NCI-H446 (cell line): ENCODE measurements around the gene APOL5.
"Not testable (repeated sequence)": the region's sequence is repeated elsewhere in the genome, so short reads cannot be mapped to it uniquely, and the experiment has no call there.

ENCODE experiments used
- DNase-seq, 2 experiments: peaks; one replicate each; lab custom pipeline; 2025; lab: John Stamatoyannopoulos, UW

APOL5 gene

GRCh38 chr22:35708917-35709316 is 8.8 kb upstream of the APOL5 start:
- no peak for DNase-seq

DNA sequence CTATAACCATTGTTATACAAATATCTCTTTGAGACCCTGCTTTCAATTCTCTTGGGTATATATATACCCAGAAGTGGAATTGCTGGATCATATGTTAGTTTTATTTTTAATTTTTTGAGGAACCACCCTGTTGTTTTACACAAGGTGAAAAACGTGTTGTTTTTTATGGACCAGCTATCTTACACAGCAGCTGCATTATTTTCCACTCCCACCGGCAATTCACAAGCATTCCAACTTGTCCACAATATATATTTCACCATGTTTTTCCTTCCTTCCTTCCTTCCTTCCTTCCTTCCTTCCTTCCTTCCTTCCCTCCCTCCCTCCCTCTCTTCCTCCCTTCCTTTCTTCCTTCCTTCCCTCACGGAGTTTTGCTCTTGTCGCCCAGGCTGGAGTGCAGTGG is 6.3 kb upstream of the APOL5 start:
- no peak for DNase-seq

- no peak for DNase-seq
These were observed 5.0 kb upstream of the APOL5 start for GRCh38 chr22:35712672-35713071.

DNA sequence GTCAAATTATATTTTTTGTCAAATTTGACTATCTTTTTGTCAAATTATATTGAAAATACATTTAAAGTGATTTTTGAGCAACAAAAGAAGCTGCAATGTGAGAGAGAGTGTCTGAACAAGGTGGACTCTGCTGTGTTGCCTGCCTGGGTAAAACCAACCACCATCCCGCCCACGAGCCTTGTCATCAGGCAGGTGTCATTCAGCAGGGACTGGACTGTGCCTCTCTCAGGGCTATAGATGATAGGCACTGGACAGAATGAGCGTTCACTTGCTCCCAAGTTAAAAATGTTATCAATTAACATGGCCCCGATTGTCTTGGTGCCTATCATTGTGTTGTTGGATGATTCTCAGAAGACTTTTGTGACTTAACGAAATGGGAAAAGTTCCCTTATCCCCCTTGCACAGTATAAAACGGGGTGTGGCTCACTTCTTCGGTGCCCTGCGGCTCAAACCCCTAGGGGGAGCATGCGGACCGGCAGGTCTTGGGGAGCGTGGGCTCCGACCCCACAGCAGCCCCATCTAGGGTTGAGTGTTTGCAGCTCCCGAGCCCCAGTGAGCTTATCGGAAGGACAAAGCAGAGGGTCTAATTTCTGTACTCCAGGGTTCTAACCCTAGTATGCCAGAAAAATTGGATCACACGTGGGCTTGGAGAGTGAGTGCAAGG is 1.7 kb downstream of the APOL5 start:
- DNase-seq: no peak

DNA sequence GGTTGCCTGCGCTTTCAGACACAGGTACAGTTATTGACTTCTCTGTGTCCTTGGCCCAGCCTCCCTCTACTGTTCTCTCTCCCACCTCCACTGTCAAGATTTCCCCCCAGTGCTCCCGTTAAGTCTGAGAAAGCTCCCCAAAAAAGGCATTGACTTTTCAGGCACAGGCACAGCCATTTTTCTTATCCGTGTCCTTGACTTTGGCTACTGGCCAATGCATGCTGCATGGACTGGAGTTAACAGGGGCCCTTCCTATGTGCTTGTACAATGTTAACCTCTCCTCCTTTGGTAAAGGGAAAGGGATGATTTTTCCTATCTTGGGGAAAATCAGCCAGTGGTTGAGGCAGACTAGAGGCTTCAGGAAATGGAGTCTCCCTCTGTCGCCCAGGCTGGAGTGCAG is 4.3 kb downstream of the APOL5 start:
- no peak for DNase-seq

- no peak for DNase-seq
These were observed 7.8 kb downstream of the APOL5 start for GRCh38 chr22:35725521-35725920.

- DNase-seq: no peak
These were observed 8.7 kb downstream of the APOL5 start for GRCh38 chr22:35726398-35726797.

- no peak for DNase-seq
These were observed 9.3 kb downstream of the APOL5 start for GRCh38 chr22:35726933-35727332.

GRCh38 chr22:35727436-35727835 is 9.8 kb downstream of the APOL5 start:
- no peak for DNase-seq

DNA sequence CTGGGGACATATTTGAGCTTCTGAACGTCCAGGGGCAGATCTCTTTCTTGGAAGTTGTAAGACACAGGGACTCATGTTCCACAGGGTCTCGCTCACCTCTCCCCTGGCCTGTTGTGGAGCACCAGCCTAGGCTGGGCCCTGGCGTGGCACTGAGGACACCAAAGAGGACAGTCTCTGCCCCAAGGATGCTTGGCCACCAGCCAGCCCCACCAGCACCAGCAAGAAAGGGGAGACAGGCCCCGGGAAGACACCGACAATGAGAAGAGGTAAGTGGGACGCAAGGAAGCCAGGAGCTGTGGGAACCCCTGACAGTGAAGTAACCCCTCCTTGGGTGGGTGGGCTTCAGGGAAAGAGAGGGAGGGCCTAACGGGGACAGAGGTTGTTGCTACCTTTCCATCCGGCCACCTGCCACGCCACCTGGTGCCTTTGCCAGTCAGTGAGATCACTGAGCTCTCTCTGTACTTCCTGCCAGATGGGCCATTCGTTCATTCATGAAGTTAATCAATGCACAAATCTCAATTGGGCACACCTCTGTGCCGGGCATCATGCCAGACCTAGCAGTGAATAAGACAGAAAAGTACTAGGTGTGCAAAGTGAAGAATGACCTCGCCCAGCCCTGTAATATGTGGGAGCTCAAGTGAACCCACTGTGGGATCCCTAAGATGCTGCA is 11.1 kb downstream of the APOL5 start:
- DNase-seq: no peak

DNA sequence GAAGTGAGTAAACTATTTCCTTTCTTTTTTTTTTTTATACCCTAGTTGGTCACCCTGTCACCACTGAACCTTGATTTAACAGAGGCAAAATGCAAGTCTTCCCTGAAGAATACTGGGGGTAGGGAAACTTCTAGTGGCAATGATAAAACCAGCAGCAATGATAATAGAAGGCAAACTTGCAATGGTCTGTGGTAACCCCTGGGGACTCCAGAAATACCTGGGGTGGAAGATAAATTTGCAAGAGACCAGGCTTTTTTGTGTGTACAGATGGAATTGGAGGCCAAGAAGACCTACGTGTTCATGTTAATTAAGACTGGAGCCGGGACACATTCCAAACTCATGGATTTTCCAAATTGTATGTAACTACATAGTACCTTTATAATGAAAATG is 11.6 kb downstream of the APOL5 start:
- DNase-seq: no peak

DNA sequence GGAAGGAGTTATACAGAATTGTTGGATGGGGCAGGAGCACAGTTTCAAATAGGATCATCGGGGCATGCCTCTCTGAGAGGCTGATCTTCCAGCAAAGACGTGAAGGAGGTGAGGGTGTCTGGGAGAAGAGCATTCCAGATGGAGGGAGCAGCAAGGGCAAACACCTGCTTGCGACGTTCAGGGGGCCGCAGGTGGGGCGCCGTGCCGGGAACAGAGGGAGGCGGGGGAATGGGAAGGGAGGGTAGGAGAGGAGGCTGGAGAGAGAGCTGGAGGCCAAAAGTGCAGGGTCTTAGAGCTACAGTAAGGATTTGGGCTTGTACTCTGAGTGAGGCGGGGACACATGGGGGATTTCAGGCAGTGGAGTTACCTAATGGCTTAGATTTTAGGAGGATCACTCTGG is 13.6 kb downstream of the APOL5 start:
- no peak for DNase-seq

DNA sequence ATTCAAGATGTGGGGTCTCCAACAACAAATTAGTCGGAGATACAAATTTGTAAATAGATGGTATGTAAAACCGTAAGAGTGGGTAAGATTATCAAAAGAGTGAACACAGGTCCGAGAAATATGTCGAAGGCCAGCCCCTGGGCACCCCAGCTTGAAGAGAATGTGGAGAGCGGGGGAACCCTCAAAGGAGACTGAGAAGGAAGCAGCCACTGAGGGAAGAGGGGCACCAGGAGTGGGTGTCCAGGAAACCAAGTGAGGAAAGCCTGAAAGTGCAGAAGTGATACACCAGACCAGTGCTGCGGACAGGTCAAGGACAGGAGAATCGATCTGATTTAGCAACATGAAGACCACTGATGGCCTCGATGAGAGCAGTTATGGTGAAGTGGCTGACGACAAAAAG is 14.4 kb downstream of the APOL5 start:
- DNase-seq: no peak

GRCh38 chr22:35733036-35733435 is 15.4 kb downstream of the APOL5 start:
- no peak for DNase-seq

GRCh38 chr22:35733791-35734516 is 16.3 kb downstream of the APOL5 start:
- peak in 1 of 2 experiments; percentile 9 for DNase-seq

GRCh38 chr22:35734517-35734827 is 16.8 kb downstream of the APOL5 start:
- DNase-seq: no peak

DNA sequence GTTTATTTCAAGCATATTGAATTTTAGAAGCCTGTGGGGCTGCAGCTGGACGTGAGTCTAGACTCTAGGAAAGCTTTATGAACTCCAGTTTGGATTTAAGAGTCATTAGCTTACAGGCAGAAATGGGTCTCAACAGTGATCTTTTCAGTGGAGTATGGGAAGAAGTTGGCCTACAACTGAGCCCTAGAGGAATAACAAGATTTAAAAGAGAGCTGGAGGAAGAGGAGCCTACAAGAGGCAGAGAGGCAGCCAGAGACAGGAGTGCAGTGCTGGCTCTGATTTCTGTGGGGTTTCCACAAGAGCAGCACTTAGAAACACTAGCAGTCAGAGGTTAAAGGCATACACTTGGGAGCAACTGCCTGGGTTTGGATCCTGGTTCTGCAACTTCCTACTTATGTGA is 17.9 kb downstream of the APOL5 start:
- no peak for DNase-seq

GRCh38 chr22:35736166-35736565 is 18.5 kb downstream of the APOL5 start:
- DNase-seq: no peak

DNA sequence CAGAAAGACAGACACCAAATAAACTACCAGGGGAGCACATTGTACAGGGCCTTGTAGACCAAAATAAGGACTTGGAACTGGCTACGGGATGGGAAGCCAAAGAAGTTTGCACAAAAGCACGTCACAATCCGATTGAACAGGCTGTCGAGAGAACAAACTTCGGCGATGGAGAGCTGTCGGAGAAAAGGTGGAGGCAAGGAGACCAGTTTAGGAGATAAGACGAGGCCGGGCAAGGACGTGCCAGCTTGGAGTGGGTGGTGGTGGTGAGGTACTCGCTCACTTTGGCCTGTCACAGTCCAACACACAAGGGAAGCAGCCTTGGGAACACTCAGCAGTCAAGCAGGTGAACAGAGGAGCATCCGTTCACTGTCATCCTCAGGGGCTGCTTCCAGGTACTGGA is 19.0 kb downstream of the APOL5 start:
- no peak for DNase-seq

DNA sequence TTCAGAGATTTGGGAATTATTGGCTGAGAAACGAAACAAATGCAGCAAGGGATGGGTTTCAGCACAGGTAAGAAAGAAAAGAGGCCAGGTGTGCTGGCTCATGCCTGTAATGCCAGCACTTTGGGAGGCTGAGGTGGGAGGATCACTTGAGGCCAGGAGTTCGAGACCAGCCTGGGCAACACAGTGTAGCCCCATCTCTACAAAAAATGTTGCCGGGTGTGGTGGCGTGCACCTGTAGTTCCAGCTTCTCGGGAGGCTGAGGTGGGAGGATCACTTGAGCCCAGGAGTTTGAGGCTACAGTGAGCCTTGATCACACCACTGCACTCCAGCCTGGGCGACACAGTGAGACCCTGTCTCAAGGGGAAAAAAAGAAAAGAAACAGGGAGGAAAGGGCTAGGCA is 20.2 kb downstream of the APOL5 start:
- not testable (repeated sequence) for DNase-seq

DNA sequence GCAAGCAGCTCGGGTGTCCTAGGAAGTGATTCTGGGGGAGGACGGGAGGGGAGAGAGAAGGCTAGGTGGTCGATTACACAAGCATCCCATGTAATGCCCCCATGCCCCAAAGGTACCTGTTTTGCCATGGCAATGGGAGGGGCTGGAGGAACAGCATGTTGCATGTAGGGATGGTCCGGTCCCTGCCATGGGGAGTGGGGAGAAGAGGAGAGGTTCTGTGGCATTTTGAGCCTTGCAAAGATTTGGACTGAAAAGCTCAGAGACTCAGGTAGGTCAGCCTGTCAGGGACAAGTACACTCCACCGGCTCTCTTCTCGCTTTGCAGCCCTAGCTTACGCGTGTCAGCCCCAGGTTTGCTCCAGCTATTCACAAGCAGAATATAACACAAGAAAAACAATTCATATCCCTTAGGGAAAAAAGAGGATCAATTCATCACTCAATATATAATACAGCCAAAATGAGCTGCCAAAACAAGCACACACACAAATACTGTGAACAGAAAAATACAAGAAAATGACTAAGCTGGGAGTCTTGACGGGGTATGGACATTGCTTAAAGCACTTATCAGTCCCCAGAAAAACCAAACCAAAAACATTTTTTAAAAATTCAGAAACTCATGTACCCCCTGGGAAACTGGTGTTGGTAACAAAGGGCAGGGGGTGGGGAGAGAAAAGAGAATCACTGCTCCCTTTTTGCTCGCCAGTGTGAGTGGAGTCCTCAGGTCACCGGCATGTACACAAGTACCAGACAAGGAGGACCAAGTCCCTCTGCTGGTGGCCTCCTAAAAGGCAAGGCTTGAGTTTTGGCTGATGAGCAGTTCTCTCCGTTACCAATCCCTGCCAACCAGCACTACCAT is 21.6 kb downstream of the APOL5 start:
- DNase-seq: no peak

- no peak for DNase-seq
These were observed 22.3 kb downstream of the APOL5 start for GRCh38 chr22:35739931-35740380.

- DNase-seq: no peak
These were observed 22.9 kb downstream of the APOL5 start for GRCh38 chr22:35740616-35741015.
